HUES6 (cell line): ENCODE results near the gene WASHC4.
A peak's percentile ranks its signal among the peaks of the same experiment; 100 is the strongest.

Experiments used
- H3K27ac ChIP-seq: 2 replicates; pipeline ENCODE4 v1.7.0; 2013; ENCODE audit warnings: low read depth, mild to moderate bottlenecking, low read length, inconsistent platforms
- H3K27me3 ChIP-seq: 2 replicates; pipeline ENCODE4 v1.6.1; 2013; ENCODE audit warnings: low read length; ENCODE audit not compliant: control insufficient read depth, insufficient read depth
- H3K36me3 ChIP-seq: 2 replicates; pipeline ENCODE4 v1.6.1; 2013; ENCODE audit warnings: low read length; ENCODE audit not compliant: control insufficient read depth, insufficient read depth
- H3K4me1 ChIP-seq: 2 replicates; pipeline ENCODE4 v1.6.1; 2013; ENCODE audit warnings: low read length; ENCODE audit not compliant: control insufficient read depth, insufficient read depth
- H3K4me3 ChIP-seq: 2 replicates; pipeline ENCODE4 v1.5.1; 2013; ENCODE audit warnings: low read depth, low read length
- H3K9ac ChIP-seq: one replicate; pipeline ENCODE4 v1.6.1; 2013; ENCODE audit warnings: mild to moderate bottlenecking, low read length
- H3K9me3 ChIP-seq: 2 replicates; pipeline ENCODE4 v1.6.1; 2013; ENCODE audit warnings: low read depth, low read length; ENCODE audit not compliant: control insufficient read depth, insufficient read depth

The WASHC4 gene, protein sequence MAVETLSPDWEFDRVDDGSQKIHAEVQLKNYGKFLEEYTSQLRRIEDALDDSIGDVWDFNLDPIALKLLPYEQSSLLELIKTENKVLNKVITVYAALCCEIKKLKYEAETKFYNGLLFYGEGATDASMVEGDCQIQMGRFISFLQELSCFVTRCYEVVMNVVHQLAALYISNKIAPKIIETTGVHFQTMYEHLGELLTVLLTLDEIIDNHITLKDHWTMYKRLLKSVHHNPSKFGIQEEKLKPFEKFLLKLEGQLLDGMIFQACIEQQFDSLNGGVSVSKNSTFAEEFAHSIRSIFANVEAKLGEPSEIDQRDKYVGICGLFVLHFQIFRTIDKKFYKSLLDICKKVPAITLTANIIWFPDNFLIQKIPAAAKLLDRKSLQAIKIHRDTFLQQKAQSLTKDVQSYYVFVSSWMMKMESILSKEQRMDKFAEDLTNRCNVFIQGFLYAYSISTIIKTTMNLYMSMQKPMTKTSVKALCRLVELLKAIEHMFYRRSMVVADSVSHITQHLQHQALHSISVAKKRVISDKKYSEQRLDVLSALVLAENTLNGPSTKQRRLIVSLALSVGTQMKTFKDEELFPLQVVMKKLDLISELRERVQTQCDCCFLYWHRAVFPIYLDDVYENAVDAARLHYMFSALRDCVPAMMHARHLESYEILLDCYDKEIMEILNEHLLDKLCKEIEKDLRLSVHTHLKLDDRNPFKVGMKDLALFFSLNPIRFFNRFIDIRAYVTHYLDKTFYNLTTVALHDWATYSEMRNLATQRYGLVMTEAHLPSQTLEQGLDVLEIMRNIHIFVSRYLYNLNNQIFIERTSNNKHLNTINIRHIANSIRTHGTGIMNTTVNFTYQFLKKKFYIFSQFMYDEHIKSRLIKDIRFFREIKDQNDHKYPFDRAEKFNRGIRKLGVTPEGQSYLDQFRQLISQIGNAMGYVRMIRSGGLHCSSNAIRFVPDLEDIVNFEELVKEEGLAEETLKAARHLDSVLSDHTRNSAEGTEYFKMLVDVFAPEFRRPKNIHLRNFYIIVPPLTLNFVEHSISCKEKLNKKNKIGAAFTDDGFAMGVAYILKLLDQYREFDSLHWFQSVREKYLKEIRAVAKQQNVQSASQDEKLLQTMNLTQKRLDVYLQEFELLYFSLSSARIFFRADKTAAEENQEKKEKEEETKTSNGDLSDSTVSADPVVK

DNA sequence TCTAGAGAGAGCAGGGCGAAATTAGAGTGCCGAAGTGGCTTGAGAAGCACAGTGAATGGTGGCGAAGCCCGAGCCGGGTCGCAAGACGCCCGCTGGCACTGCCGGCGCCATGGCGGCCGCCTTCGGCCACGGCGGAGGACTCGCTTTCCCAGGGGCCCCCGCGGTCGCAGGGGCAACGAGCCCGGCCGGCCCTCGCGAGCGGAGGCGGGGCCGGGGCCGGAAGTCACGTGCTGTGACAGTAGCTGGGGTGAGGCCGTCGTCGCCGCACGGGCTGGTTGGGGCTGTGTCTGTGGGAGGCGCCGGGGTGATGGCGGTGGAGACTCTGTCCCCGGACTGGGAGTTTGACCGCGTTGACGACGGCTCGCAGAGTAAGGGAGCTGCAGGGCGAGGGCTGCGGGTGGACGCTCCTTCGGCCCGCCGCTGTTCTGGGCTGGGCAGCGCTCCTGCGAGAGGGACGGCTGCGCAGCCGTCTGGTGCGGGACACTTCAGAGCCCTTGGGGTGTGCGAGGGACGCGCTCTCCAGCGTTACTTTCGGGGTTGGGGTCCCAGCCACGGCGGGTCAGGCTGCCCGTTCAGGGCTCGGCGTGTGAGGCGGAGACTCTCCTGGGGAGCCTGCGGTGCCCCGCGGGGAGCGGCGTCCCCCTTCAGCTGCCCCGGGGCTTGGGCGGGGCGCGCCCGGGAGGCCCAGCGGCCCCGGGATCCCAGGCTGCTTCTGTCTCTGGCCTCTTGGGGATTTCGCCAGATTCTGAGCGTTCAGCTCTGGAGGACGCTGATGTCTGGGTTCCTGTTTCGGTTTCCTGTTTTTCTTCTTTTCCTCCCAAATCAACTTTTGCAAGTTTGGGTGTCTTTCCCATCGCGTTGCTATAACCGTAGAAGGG is at the start of gene WASHC4:
TSS of gene WASHC4 (plus strand) at position 238 of the 878 bp plus-strand sequence. CDS start at position 308, 70 bp downstream.
- Histone ChIP-seq H3K27me3 (no peaks in the 10 kb centered on the region), H3K9me3 (peaks cover 4% of the 10 kb centered on the region; the same call in 1 of the 2 replicates), H3K4me1 (peaks cover 29% of the 10 kb centered on the region), H3K36me3 (peaks cover 15% of the 10 kb centered on the region), H3K9ac (peak within 1 kb of the TSS; percentile 94), H3K27ac (peak within 1 kb of the TSS; percentile 83; the same call in 1 of the 2 replicates), H3K4me3 (peak within 1 kb of the TSS; percentile 95)

DNA sequence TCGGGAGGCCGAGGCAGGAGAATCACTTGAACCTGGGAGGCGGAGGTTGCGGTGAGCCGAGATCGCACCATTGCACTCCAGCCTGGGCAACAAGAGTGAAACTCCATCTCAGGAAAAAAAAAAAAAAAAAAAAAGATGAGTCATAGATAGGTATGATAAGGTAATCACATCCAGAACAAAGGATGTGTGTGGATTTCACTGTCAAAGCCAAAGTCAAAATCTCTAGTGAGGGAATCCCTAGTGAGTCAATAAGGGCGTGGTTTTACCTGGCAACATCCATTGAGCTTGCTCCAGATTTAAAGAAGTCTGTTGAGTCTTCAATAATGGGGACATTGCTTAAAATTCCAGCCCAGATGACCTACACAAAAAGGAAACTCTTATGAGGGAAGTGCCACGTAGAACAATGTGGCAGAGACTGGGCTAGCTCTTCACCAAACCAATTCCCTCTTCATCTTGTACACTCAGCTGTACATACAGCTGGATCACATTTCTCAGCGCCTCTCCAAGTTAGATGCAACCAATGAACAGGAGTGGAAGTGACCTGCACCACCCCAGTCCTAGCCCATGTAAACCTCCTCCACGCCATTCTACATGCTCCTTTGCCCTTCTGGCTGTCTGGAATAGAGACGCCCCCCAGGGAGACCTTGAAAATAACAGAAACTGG is 46.7 kb upstream of the WASHC4 start:
- no peaks in the 10 kb centered on the region for H3K27me3 ChIP-seq
- no peaks in the 10 kb centered on the region for H3K9me3 ChIP-seq
- H3K4me1 ChIP-seq, result peaks cover 7% of the 10 kb centered on the region
- no peak overlapping the region for H3K9ac ChIP-seq
- H3K27ac ChIP-seq, result no peak overlapping the region
- peaks cover 4% of the 10 kb centered on the region; the same call in 1 of the 2 replicates for H3K36me3 ChIP-seq
- no peak overlapping the region for H3K4me3 ChIP-seq

DNA sequence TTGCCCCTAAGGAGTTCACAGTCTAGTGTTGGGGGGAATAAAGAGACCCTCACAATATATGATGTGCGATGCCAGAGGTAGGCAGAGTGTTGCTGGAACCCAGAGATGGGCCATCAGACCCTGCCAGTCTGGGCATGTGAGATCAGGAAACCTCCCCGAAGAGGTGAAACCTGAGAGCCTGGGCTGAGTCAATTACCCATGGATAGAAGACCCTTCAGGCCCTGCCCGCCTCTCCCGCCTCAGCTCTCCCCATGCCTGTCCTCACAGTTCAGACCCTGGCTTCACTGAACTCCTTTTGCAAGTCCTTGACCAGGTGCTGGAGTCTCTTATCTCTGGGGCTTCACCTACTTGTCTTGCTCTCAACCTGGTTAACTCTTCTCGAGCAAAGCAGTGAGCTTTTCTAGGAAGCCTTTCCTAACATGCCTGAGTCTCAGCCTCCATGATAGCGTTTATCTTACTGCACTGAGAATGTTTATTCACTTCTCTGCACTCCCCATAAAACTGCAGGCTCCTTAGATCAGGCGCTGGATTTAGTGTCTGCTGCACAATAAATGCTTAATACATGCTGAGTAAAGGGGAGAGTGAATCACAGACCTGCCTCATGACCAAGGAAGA is 42.9 kb upstream of the WASHC4 start:
- no peak overlapping the region for H3K4me3 ChIP-seq
- peaks cover 4% of the 10 kb centered on the region; the same call in 1 of the 2 replicates for H3K36me3 ChIP-seq
- H3K9me3 ChIP-seq, result no peaks in the 10 kb centered on the region
- H3K27me3 ChIP-seq, result no peaks in the 10 kb centered on the region
- H3K4me1 ChIP-seq, result peaks cover 7% of the 10 kb centered on the region
- H3K9ac ChIP-seq, result no peak overlapping the region
- no peak overlapping the region for H3K27ac ChIP-seq

DNA sequence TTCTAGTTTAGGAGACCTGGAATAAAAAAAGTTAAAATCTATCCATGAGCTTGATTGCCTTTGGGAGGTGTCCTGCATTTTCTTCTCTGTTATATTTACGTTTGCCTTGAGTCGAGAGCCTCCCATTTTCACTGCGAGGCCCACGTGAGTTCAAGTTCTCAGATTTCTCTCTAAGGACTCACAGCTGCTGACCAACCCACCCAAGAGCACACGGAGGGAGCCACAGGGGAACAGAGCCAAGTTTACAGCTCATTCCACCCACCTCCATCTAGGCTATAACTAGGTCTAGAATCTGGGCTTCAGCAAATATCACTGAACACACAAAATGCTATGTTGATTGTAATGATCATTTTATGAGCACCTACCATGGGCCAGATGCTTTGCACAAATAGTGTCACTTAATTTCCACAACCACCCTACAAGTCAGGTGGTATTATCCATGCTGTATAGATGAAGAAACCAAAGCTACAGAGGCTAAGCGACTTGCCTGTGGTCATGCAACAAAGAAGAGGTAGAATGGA is 40.0 kb upstream of the WASHC4 start:
- no peak overlapping the region for H3K27ac ChIP-seq
- no peaks in the 10 kb centered on the region for H3K27me3 ChIP-seq
- H3K4me3 ChIP-seq, result no peak overlapping the region
- no peak overlapping the region for H3K9ac ChIP-seq
- H3K4me1 ChIP-seq, result peaks cover 7% of the 10 kb centered on the region
- H3K9me3 ChIP-seq, result no peaks in the 10 kb centered on the region
- H3K36me3 ChIP-seq, result no peaks in the 10 kb centered on the region

DNA sequence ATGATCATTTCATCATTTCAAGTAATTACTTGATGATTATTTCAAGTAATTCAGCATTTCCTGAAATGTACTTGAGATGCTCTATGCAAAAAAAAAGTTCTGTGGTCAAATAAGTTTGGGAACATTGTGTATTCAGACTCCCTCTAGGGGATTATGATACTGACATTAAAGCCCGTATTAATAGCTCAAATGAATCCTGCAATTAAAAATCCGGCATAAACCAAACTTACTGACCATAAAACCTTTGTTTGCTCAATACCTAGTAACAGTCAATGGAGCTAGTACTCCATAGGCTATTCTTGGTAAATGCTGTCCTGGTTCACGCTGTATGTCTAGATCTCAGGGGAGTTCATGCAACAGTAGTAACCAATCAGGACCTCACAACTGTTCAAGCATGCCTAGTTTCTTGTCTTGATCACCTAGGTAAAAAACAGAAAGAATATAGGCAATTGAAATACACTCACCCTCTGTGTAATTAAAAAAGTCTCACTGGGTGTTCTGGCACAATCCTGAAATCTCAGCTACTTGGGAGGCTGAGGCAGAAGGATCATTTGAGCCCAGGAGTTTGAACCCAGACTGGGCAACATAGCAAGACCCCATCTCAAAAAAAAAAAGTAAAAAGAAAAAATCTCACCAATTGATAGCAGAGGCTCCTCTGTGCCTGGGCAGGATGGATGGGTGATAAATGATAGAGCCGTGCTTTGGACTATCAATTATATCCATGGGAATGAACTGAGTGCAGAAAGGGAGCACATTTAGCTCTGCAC is 37.4 kb upstream of the WASHC4 start:
- Histone ChIP-seq H3K9ac (no peak overlapping the region), H3K4me3 (no peak overlapping the region), H3K27ac (no peak overlapping the region), H3K4me1 (no peaks in the 10 kb centered on the region), H3K36me3 (no peaks in the 10 kb centered on the region), H3K9me3 (no peaks in the 10 kb centered on the region), H3K27me3 (no peaks in the 10 kb centered on the region)

DNA sequence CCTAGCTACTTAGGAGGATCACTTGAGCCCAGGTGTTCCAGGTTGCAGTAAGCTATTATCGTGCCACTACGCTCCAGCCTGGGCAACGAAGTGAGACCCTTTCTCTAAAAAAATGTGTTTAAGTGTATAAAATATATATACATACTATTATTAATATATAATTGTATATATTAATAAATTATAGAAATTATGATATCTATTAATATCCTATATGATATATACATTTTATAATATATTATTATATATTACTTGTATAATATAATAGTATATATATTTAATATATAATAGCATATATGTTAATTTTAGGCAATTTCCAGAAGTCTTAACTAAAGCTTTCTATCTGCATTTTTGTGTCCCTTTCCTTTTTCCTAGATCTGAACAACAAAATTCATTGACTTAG is 35.5 kb upstream of the WASHC4 start:
- Histone ChIP-seq H3K27me3 (no peaks in the 10 kb centered on the region), H3K9ac (no peak overlapping the region), H3K4me1 (no peaks in the 10 kb centered on the region), H3K27ac (no peak overlapping the region), H3K36me3 (no peaks in the 10 kb centered on the region), H3K9me3 (no peaks in the 10 kb centered on the region), H3K4me3 (no peak overlapping the region)

DNA sequence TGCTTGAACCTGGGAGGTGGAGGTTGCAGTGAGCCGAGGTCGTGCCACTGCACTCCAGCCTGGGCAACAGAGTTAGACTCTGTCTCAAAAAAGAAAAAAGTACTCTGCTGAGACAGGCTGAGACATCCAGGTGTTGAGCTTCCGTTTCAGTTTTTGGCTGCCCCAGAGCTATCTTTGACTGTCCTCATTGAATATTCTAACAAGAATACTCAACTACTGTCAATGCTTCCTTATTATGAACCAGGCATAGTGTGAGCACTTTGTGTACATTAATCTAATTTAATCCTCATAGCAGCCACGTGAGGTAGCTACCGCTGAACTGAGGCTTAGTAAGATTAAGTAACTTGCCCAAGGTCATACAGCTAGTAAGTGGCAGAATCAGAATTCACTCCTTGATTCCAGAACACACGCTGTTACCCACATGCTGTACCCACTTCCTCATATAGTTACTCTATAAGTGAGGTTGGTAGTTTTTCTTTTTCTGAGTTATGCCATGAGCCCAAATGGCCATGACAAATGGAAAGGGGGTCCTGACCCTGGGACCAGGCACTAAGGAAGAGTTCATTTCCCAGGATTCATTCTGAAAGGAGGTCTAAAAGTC is 34.5 kb upstream of the WASHC4 start:
- Histone ChIP-seq H3K4me3 (no peak overlapping the region), H3K27me3 (no peaks in the 10 kb centered on the region), H3K4me1 (no peaks in the 10 kb centered on the region), H3K9ac (no peak overlapping the region), H3K36me3 (no peaks in the 10 kb centered on the region), H3K9me3 (no peaks in the 10 kb centered on the region), H3K27ac (no peak overlapping the region)

DNA sequence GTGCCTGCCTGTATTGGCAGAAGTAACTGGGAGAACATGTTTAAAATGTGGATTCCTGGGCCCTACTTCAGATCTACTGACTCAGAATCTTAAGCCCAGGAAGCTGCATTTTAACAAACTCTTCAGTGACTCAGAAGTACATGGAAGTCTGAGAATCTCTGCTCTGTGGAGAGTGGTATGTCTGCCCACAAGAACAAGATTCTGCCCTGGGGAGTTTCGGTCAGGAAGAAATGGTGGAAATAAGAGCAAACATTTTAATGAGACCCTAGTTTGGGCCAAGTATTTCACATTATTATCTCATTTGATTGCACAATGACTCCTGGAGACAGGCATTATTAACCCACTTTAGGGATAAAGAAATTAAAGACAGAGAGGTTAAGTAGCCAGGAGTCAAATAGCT is 31.4 kb upstream of the WASHC4 start:
- H3K9ac ChIP-seq, result no peak overlapping the region
- H3K36me3 ChIP-seq, result no peaks in the 10 kb centered on the region
- no peaks in the 10 kb centered on the region for H3K27me3 ChIP-seq
- no peaks in the 10 kb centered on the region for H3K4me1 ChIP-seq
- H3K4me3 ChIP-seq, result no peak overlapping the region
- H3K27ac ChIP-seq, result no peak overlapping the region
- H3K9me3 ChIP-seq, result no peaks in the 10 kb centered on the region

DNA sequence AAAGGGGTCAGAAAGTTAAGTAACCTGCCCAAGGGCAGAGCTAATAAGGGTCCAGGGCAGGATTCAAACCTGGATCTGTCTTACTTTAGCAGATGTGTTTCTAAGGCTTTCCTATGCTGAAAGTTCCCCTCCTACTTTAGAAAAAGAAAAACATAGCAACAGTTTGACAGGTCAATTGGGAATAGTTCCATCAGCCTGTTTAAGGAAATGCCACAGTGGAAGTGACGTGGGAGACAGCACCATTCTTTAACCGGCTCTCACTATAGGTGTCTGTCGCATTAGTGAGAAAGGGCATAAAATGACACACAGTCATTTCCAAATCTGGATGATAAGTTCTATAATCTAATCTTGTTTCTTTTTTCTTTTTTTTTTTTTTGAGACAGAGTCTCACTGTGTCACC is 30.6 kb upstream of the WASHC4 start:
- Histone ChIP-seq H3K4me3 (no peak overlapping the region), H3K4me1 (no peaks in the 10 kb centered on the region), H3K27me3 (no peaks in the 10 kb centered on the region), H3K27ac (no peak overlapping the region), H3K36me3 (no peaks in the 10 kb centered on the region), H3K9me3 (no peaks in the 10 kb centered on the region), H3K9ac (no peak overlapping the region)
